H9 (cell line): ENCODE data around the gene KIF5C. TPM values are rescaled to one million over a fixed set of nuclear protein-coding genes. Genes with fewer than 3 reads are reported as not detected.

Experiments used
- DNase-seq: peaks from one replicate; pipeline ENCODE4 v3.0.0-alpha.2; 2017
- H2AFZ ChIP-seq: one replicate; pipeline ENCODE4 v1.6.1; 2013; ENCODE audit warnings: mild to moderate bottlenecking, low read length, control low read depth, moderate library complexity
- H2AK5ac ChIP-seq: 2 replicates; pipeline ENCODE4 v1.6.1; 2013; ENCODE audit warnings: low read length, control low read depth, mixed read lengths; ENCODE audit not compliant: insufficient read length
- H2BK120ac ChIP-seq: one replicate; pipeline ENCODE4 v1.6.1; 2013; ENCODE audit warnings: low read depth, mild to moderate bottlenecking, low read length, control low read depth, inconsistent platforms; ENCODE audit not compliant: poor library complexity, severe bottlenecking
- H2BK12ac ChIP-seq: 2 replicates; pipeline ENCODE4 v1.6.1; 2013; ENCODE audit warnings: low read length, control low read depth, mixed read lengths, low read depth; ENCODE audit not compliant: insufficient read length
- H2BK15ac ChIP-seq: 2 replicates; pipeline ENCODE4 v1.6.1; 2013; ENCODE audit warnings: low read depth, low read length, control low read depth
- H2BK20ac ChIP-seq: one replicate; pipeline ENCODE4 v1.6.1; 2013; ENCODE audit warnings: low read depth, mild to moderate bottlenecking, low read length, control low read depth, inconsistent platforms; ENCODE audit not compliant: poor library complexity, severe bottlenecking
- H2BK5ac ChIP-seq: 2 replicates; pipeline ENCODE4 v1.6.1; 2013; ENCODE audit warnings: low read length, control low read depth, mixed read lengths; ENCODE audit not compliant: insufficient read length
- H3K14ac ChIP-seq: 2 replicates; pipeline ENCODE4 v1.6.1; 2013; ENCODE audit warnings: low read length, control low read depth; ENCODE audit not compliant: insufficient read depth
- H3K18ac ChIP-seq: 2 replicates; pipeline ENCODE4 v1.6.1; 2013; ENCODE audit warnings: low read depth, mild to moderate bottlenecking, mixed read lengths, low read length, control low read depth; ENCODE audit not compliant: insufficient read length
- H3K23ac ChIP-seq: 2 replicates; pipeline ENCODE4 v1.6.1; 2013; ENCODE audit warnings: low read length, control low read depth, mixed read lengths, low read depth; ENCODE audit not compliant: insufficient read length
- H3K23me2 ChIP-seq: 2 replicates; pipeline ENCODE4 v1.6.1; 2013; ENCODE audit warnings: low read depth, mild to moderate bottlenecking, mixed read lengths, low read length, control low read depth; ENCODE audit not compliant: insufficient read length, poor library complexity, severe bottlenecking
- H3K27ac ChIP-seq: 2 replicates; pipeline ENCODE4 v1.5.1; 2013; ENCODE audit warnings: low read length, control low read depth, mixed read lengths, low read depth; ENCODE audit not compliant: insufficient read length
- H3K27me3 ChIP-seq: 2 replicates; pipeline ENCODE4 v1.6.1; 2013; ENCODE audit warnings: low read length, control low read depth, inconsistent platforms; ENCODE audit not compliant: insufficient read depth
- H3K4ac ChIP-seq: 2 replicates; pipeline ENCODE4 v1.6.1; 2013; ENCODE audit warnings: low read depth, mild to moderate bottlenecking, control low read depth, inconsistent platforms, low read length, moderate library complexity
- H3K4me1 ChIP-seq: 2 replicates; pipeline ENCODE4 v1.6.1; 2013; ENCODE audit warnings: low read length, control low read depth, inconsistent platforms; ENCODE audit not compliant: insufficient read depth
- H3K4me2 ChIP-seq: 2 replicates; pipeline ENCODE4 v1.6.1; 2013; ENCODE audit warnings: low read length, control low read depth, mixed read lengths; ENCODE audit not compliant: insufficient read length, insufficient read depth
- H3K56ac ChIP-seq: 2 replicates; pipeline ENCODE4 v1.6.1; 2013; ENCODE audit warnings: low read depth, mild to moderate bottlenecking, mixed read lengths, low read length, control low read depth; ENCODE audit not compliant: insufficient read length
- H3K79me1 ChIP-seq: 2 replicates; pipeline ENCODE4 v1.6.1; 2013; ENCODE audit warnings: low read depth, mild to moderate bottlenecking, moderate library complexity, low read length, control low read depth, inconsistent platforms; ENCODE audit not compliant: insufficient read depth, poor library complexity, severe bottlenecking
- H3K79me2 ChIP-seq: 2 replicates; pipeline ENCODE4 v1.6.1; 2013; ENCODE audit warnings: low read length, control low read depth, inconsistent platforms; ENCODE audit not compliant: insufficient read depth
- H3K9ac ChIP-seq: 2 replicates; pipeline ENCODE4 v1.6.1; 2013; ENCODE audit warnings: low read length, control low read depth, mixed read lengths; ENCODE audit not compliant: insufficient read length; ENCODE audit errors: extremely low read depth
- H3K9me3 ChIP-seq: one replicate; pipeline ENCODE4 v1.6.1; 2013; ENCODE audit warnings: low read depth, low read length, inconsistent platforms; ENCODE audit not compliant: control insufficient read depth
- H3T11ph ChIP-seq: one replicate; pipeline ENCODE4 v1.6.1; 2013; ENCODE audit warnings: mild to moderate bottlenecking, low read length, control low read depth, inconsistent platforms
- H4K20me1 ChIP-seq: one replicate; pipeline ENCODE4 v1.6.1; 2013; ENCODE audit not compliant: control insufficient read depth, insufficient read length, insufficient read depth
- H4K5ac ChIP-seq: 2 replicates; pipeline ENCODE4 v1.6.1; 2013; ENCODE audit warnings: low read depth, mild to moderate bottlenecking, mixed read lengths, low read length, control low read depth; ENCODE audit not compliant: insufficient read length
- H4K8ac ChIP-seq: replicated peaks from 2 replicates; pipeline ENCODE4 v1.6.1; 2013; ENCODE audit warnings: low read length, control low read depth, mixed read lengths, low read depth; ENCODE audit not compliant: insufficient read length
- H4K91ac ChIP-seq: 2 replicates; pipeline ENCODE4 v1.6.1; 2013; ENCODE audit warnings: low read depth, mild to moderate bottlenecking, moderate library complexity, mixed read lengths, low read length, control low read depth; ENCODE audit not compliant: insufficient read length
- H3K27ac Mint-ChIP-seq, 3 experiments: 2 replicates in 2 of 3; 3 replicates in 1 of 3; pipeline ENCODE4 v1.8.0; 2020 to 2021; ENCODE audit warnings: mixed read lengths in 3 of 3, mild to moderate bottlenecking in 1 of 3, moderate library complexity in 1 of 3
- H3K27me3 Mint-ChIP-seq: 2 replicates; pipeline ENCODE4 v1.8.0; 2021; ENCODE audit warnings: low read depth, mild to moderate bottlenecking, moderate library complexity, mixed read lengths
- H3K36me3 Mint-ChIP-seq, 3 experiments: 2 replicates in 2 of 3; 3 replicates in 1 of 3; pipeline ENCODE4 v1.8.0; 2020 to 2021; ENCODE audit warnings: low read depth in 3 of 3, mixed read lengths in 3 of 3; ENCODE audit not compliant: insufficient read depth in 1 of 3
- H3K4me1 Mint-ChIP-seq, 2 experiments: 2 replicates each; pipeline ENCODE4 v1.8.0; 2020; ENCODE audit warnings: mixed read lengths in 2 of 2
- H3K4me3 Mint-ChIP-seq, 2 experiments: 2 replicates in 1 of 2; 3 replicates in 1 of 2; pipeline ENCODE4 v1.8.0; 2020 to 2021; ENCODE audit warnings: mild to moderate bottlenecking in 2 of 2, mixed read lengths in 2 of 2, moderate library complexity in 1 of 2
- H3K9me3 Mint-ChIP-seq, 2 experiments: 2 replicates in 1 of 2; 3 replicates in 1 of 2; pipeline ENCODE4 v1.8.0; 2020; ENCODE audit warnings: mild to moderate bottlenecking in 2 of 2, mixed read lengths in 2 of 2, moderate library complexity in 1 of 2
- WGBS: extraction: QIAGEN DNeasy Blood & Tissue Kit; methylation state at CpG from one replicate; pipeline ENCODE4 v1.1.7; 2013; ENCODE audit warnings: missing lambda C conversion rate, low lambda C conversion rate, mixed read lengths; ENCODE audit not compliant: insufficient read length; ENCODE audit errors: extremely low coverage; 5-methylcytosine and 5-hydroxymethylcytosine counted together
- total RNA-seq: library from RNA; stranded (reverse); gene quantifications from 2 replicates; pipeline ENCODE4 v1.2.1, GENCODE V29; 2021
- TF ChIP-seq, protein P1 (sequence below): fragments of 200-600 bp; sonication (generic); conservative IDR thresholded peaks from 3 replicates; pipeline ENCODE4 v1.8.0; 2021; ENCODE audit warnings: antibody characterized with exemption, mild to moderate bottlenecking

Gene KIF5C
- total RNA-seq, 1 experiment from 2014 or later, result 52.9 TPM

- H3K27me3 ChIP-seq, result no peaks in the 10 kb centered on the region
- WGBS, result no CpG with 5 or more reads among the region's 10 CpGs
- no peak overlapping the region for H3K4ac ChIP-seq
- H3K56ac ChIP-seq, result no peak overlapping the region
- H3K27ac ChIP-seq, result no peak overlapping the region
- no peak overlapping the region; a peak in 1 of 7 replicates for H3K27ac Mint-ChIP-seq
- no peak overlapping the region for H4K5ac ChIP-seq
- H2BK15ac ChIP-seq, result no peak overlapping the region
- H3K9me3 Mint-ChIP-seq, result peaks cover 0 to 6% of the 10 kb centered on the region in 2 experiments; a peak in 2 of 5 replicates
- H2AFZ ChIP-seq, result no peak overlapping the region
- H3K4me1 Mint-ChIP-seq, result peaks cover 31 to 34% of the 10 kb centered on the region in 2 experiments
- no peak for DNase-seq
- H2AK5ac ChIP-seq, result no peak overlapping the region
- no peak overlapping the region for H3K4me3 Mint-ChIP-seq
- H3K18ac ChIP-seq, result no peak overlapping the region
- peaks cover 2 to 18% (median 13%) of the 10 kb centered on the region in 3 experiments; a peak in 6 of 7 replicates for H3K36me3 Mint-ChIP-seq
- TF ChIP-seq, protein P1, sequence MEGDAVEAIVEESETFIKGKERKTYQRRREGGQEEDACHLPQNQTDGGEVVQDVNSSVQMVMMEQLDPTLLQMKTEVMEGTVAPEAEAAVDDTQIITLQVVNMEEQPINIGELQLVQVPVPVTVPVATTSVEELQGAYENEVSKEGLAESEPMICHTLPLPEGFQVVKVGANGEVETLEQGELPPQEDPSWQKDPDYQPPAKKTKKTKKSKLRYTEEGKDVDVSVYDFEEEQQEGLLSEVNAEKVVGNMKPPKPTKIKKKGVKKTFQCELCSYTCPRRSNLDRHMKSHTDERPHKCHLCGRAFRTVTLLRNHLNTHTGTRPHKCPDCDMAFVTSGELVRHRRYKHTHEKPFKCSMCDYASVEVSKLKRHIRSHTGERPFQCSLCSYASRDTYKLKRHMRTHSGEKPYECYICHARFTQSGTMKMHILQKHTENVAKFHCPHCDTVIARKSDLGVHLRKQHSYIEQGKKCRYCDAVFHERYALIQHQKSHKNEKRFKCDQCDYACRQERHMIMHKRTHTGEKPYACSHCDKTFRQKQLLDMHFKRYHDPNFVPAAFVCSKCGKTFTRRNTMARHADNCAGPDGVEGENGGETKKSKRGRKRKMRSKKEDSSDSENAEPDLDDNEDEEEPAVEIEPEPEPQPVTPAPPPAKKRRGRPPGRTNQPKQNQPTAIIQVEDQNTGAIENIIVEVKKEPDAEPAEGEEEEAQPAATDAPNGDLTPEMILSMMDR, result no peak
- no peak overlapping the region for H3K9ac ChIP-seq
- no peaks in the 10 kb centered on the region; the same call in 1 of the 2 replicates for H3K27me3 Mint-ChIP-seq
- H3K9me3 ChIP-seq, result no peaks in the 10 kb centered on the region
- H3K4me2 ChIP-seq, result no peak overlapping the region
- no peak overlapping the region for H2BK12ac ChIP-seq
- H3K23me2 ChIP-seq, result peaks cover 12% of the 10 kb centered on the region
- H2BK20ac ChIP-seq, result no peak overlapping the region
- no peak overlapping the region for H3T11ph ChIP-seq
- H3K14ac ChIP-seq, result no peak overlapping the region
- no peak overlapping the region for H4K91ac ChIP-seq
- no peak overlapping the region for H3K23ac ChIP-seq
- H4K20me1 ChIP-seq, result no peaks in the 10 kb centered on the region
- H3K79me2 ChIP-seq, result peaks cover 6% of the 10 kb centered on the region; the same call in 1 of the 2 replicates
- H2BK120ac ChIP-seq, result no peak overlapping the region
- H3K4me1 ChIP-seq, result peaks cover 5% of the 10 kb centered on the region; the same call in 1 of the 2 replicates
- peaks cover 6% of the 10 kb centered on the region for H3K79me1 ChIP-seq
- no peak overlapping the region for H2BK5ac ChIP-seq
- no peak overlapping the region for H4K8ac ChIP-seq
Measured at GRCh38 chr2:148885209-148885608, 10.2 kb downstream of the KIF5C start.
